Subcutaneous abdominal adipose tissue (tissue), 5 donors: Measurements from ENCODE around the gene PLEKHG5.

ENCODE experiments used
- H3K27ac ChIP-seq: one replicate; pipeline ENCODE4 v1.7.0; 2013; ENCODE audit warnings: low read depth, mild to moderate bottlenecking, inconsistent platforms, low read length, moderate library complexity
- H3K27me3 ChIP-seq, 5 donors: one replicate each; pipeline ENCODE4 v1.7.0; 2013; ENCODE audit warnings: low read length in 5 of 5, inconsistent platforms in 1 of 5; ENCODE audit not compliant: control insufficient read depth in 5 of 5, insufficient read depth in 4 of 5
- H3K36me3 ChIP-seq, 5 donors: one replicate each; pipeline ENCODE4 v1.7.0; 2013; ENCODE audit warnings: low read length in 5 of 5; ENCODE audit not compliant: control insufficient read depth in 5 of 5, insufficient read depth in 5 of 5
- H3K4me1 ChIP-seq, 5 donors: one replicate each; pipeline ENCODE4 v1.7.0; 2013; ENCODE audit warnings: low read length in 5 of 5, mild to moderate bottlenecking in 3 of 5, moderate library complexity in 1 of 5; ENCODE audit not compliant: control insufficient read depth in 5 of 5, insufficient read depth in 5 of 5
- H3K4me3 ChIP-seq, 5 donors: one replicate each; pipeline ENCODE4 v1.7.0; 2013; ENCODE audit warnings: low read length in 5 of 5, low read depth in 1 of 5
- H3K9ac ChIP-seq, 5 donors: one replicate each; pipeline ENCODE4 v1.7.0; 2013; ENCODE audit warnings: low read length in 5 of 5, mild to moderate bottlenecking in 4 of 5, moderate library complexity in 3 of 5
- H3K9me3 ChIP-seq, 5 donors: one replicate each; pipeline ENCODE4 v1.7.0; 2013; ENCODE audit warnings: low read length in 5 of 5; ENCODE audit not compliant: control insufficient read depth in 5 of 5
- donor health status: healthy.
- donor health status: healthy.
- donor health status: healthy.
- donor health status: healthy.
- donor health status: healthy.

The PLEKHG5 gene

GRCh38 chr1:6511561-6512244 lies 20.2 kb upstream of the PLEKHG5 start:
- no peaks in the 10 kb centered on the region for H3K27me3 ChIP-seq
- H3K9me3 ChIP-seq: no peaks in the 10 kb centered on the region
- no peaks in the 10 kb centered on the region for H3K36me3 ChIP-seq
- H3K4me1 ChIP-seq: peaks cover 2 to 85% (median 66%) of the 10 kb centered on the region in 5 donors
- peak overlapping the region in 2 of 5 donors; percentile 30 for H3K9ac ChIP-seq
- no peak overlapping the region for H3K4me3 ChIP-seq
- no peak overlapping the region for H3K27ac ChIP-seq

DNA sequence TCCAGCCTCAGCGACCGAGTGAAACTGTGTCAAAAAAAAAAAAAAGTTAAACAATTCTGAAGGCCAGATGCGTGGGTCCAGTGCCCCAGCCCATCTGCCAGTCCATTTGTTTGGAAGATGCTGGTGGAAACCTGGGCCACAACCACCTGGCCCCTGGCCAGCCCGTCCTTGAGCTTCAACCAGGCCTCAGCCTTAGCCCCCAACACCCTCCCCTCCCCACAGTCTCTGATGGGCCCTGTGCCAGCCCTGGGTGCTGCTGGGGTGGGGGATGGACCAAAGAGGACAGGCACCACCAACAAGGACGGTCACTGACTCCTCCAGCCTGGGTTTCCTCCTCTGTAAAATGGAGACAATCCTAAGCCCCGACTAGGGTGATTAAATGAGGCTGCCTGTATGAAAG lies 19.6 kb upstream of the PLEKHG5 start:
- Histone ChIP-seq H3K4me1 (peaks cover 2 to 89% (median 67%) of the 10 kb centered on the region in 5 donors), H3K9me3 (no peaks in the 10 kb centered on the region), H3K4me3 (no peak overlapping the region), H3K9ac (no peak overlapping the region), H3K27ac (no peak overlapping the region), H3K27me3 (no peaks in the 10 kb centered on the region), H3K36me3 (no peaks in the 10 kb centered on the region)

GRCh38 chr1:6510493-6510892 lies 19.0 kb upstream of the PLEKHG5 start:
- H3K36me3 ChIP-seq: no peaks in the 10 kb centered on the region
- no peak overlapping the region for H3K4me3 ChIP-seq
- no peaks in the 10 kb centered on the region for H3K27me3 ChIP-seq
- H3K9ac ChIP-seq: no peak overlapping the region
- no peaks in the 10 kb centered on the region for H3K9me3 ChIP-seq
- peaks cover 2 to 89% (median 61%) of the 10 kb centered on the region in 5 donors for H3K4me1 ChIP-seq
- H3K27ac ChIP-seq: peak overlapping the region; percentile 6

DNA sequence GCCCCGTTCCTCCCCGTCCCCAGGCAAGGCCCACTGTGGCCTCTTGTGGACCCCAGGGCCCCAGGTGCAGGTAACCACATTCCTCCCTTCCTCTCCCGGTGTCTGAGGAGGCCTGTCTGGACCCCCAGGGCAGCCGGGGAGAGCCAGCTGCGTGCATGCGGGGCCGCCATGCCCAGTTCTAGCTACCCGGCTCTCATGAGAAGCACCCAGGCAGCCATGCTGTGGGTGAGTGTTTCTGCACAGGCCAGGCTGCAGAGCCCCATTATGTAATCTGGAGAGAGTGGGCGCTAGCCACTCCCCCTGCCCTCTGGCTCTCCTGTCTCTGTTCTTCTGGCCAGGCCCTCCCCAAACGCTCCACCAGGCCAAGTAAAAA lies 18.4 kb upstream of the PLEKHG5 start:
- no peaks in the 10 kb centered on the region for H3K36me3 ChIP-seq
- H3K9ac ChIP-seq: no peak overlapping the region
- H3K27ac ChIP-seq: peak overlapping the region; percentile 6
- peaks cover 2 to 90% (median 59%) of the 10 kb centered on the region in 5 donors for H3K4me1 ChIP-seq
- no peak overlapping the region for H3K4me3 ChIP-seq
- no peaks in the 10 kb centered on the region for H3K27me3 ChIP-seq
- H3K9me3 ChIP-seq: no peaks in the 10 kb centered on the region

- Histone ChIP-seq H3K9me3 (no peaks in the 10 kb centered on the region), H3K9ac (no peak overlapping the region), H3K4me1 (peaks cover 2 to 93% (median 59%) of the 10 kb centered on the region in 5 donors), H3K4me3 (no peak overlapping the region), H3K27ac (peak overlapping the region; percentile 6), H3K36me3 (no peaks in the 10 kb centered on the region), H3K27me3 (no peaks in the 10 kb centered on the region)
Measured at GRCh38 chr1:6509220-6509918, 17.9 kb upstream of the PLEKHG5 start.

DNA sequence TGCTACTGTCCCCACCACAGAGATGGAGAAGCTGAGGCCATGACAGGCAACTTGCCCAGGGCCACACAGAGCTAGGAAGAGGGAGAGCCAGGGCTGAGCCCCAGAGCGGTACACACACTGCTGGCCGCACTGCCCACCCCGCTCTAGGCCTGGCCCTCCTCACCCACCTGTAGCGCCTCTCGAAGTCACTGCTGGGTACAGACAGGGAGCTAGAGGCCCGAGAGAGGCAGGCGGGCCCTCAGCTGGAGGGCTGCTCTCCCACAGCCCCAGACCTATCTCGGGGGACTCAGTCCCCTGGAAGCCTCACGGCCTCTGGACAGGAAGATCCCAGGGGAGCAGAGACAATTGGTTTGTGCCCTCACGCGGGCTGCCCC lies 17.3 kb upstream of the PLEKHG5 start:
- no peak overlapping the region for H3K9ac ChIP-seq
- peaks cover 2 to 90% (median 55%) of the 10 kb centered on the region in 5 donors for H3K4me1 ChIP-seq
- H3K9me3 ChIP-seq: no peaks in the 10 kb centered on the region
- no peak overlapping the region for H3K27ac ChIP-seq
- no peak overlapping the region for H3K4me3 ChIP-seq
- H3K27me3 ChIP-seq: no peaks in the 10 kb centered on the region
- H3K36me3 ChIP-seq: no peaks in the 10 kb centered on the region

DNA sequence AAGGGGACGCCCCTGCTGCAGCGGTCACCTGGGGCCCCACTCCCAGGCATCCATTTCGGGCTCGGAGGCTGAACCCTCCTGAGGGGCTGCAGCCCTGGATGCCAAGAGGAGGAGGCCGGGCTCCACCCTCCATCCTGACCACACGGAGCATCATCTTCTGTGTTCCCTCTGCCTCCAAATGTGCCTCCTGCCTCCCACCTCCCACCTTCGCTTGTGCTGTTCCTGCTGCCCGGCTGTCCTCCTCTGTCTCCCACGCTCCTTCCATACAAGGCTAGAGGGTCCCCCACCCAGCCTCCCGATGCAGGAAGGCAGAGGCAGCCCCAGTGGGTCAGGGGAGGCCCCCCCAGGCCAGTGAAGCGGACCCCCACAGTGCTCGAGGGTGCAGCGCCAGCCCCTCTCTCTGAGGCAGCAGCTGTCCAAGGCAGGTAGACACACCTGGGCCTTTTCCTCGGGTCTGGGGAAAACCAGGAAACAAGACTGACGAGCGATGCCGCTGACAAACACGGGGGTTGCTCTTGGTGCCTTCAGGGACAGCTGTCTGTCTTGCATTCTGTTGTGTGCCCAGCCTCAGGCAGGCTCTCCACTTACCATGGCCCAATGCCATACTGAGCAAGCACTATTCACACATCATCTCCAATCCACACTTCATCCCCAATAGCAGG lies 16.8 kb upstream of the PLEKHG5 start:
- H3K27me3 ChIP-seq: no peaks in the 10 kb centered on the region
- H3K9me3 ChIP-seq: no peaks in the 10 kb centered on the region
- peak overlapping the region in 1 of 5 donors; percentile 18 for H3K4me3 ChIP-seq
- no peak overlapping the region for H3K27ac ChIP-seq
- H3K4me1 ChIP-seq: peaks cover 0 to 90% (median 50%) of the 10 kb centered on the region in 5 donors
- H3K9ac ChIP-seq: peak overlapping the region in 1 of 5 donors; percentile 26
- no peaks in the 10 kb centered on the region for H3K36me3 ChIP-seq

DNA sequence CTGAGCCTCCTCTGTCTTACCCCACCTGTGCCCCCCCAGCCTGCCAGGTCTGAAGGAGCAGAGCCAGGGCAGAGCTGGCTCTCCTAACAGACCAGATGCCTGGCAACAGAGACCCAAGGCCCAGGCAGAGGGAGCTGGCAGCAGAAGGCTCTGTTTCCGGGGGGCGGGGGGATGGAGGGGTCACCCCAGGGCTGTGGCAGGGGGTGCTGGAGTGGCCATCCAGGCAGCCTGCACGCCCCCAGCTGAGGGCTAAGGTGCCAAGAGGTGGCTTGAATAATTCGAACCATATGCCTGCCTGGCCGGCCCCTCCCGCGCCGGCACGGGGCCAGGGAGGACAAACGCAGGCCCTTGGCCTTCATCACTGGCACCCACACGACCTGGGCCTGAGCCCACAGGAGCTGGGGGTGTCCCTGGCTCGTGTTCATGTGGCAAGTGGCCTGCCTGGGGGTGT lies 16.0 kb upstream of the PLEKHG5 start:
- Histone ChIP-seq H3K9ac (peak overlapping the region in 1 of 5 donors; percentile 39), H3K27me3 (no peaks in the 10 kb centered on the region), H3K27ac (no peak overlapping the region), H3K4me1 (peaks cover 0 to 90% (median 49%) of the 10 kb centered on the region in 5 donors), H3K4me3 (no peak overlapping the region), H3K36me3 (no peaks in the 10 kb centered on the region), H3K9me3 (no peaks in the 10 kb centered on the region)

GRCh38 chr1:6507037-6507428 lies 15.6 kb upstream of the PLEKHG5 start:
- Histone ChIP-seq H3K27ac (no peak overlapping the region), H3K27me3 (no peaks in the 10 kb centered on the region), H3K36me3 (no peaks in the 10 kb centered on the region), H3K9ac (peak overlapping the region in 1 of 5 donors; percentile 39), H3K4me1 (peaks cover 2 to 90% (median 53%) of the 10 kb centered on the region in 5 donors), H3K9me3 (no peaks in the 10 kb centered on the region), H3K4me3 (no peak overlapping the region)
